ENCODE data around the gene ARHGEF3.
"Not testable (repeated sequence)": the region's sequence is repeated elsewhere in the genome, so short reads cannot be mapped to it uniquely, and the experiment has no call there.

ARHGEF3 gene

GRCh38 chr3:56761023-56761422 is 40.7 kb downstream of the ARHGEF3 start:
- Histone ChIP-seq H2AFZ (ENCODE audit: low read length) (no peak overlapping the region), H3K4me1 (ENCODE audit: insufficient read depth, low read length, poor library complexity, severe bottlenecking) (peaks cover 8% of the 10 kb centered on the region), H3K9me3 (ENCODE audit: insufficient read depth, low read depth, low read length) (no peaks in the 10 kb centered on the region), H3F3A (ENCODE audit: low read depth) (no peaks in the 10 kb centered on the region), H3K9me2 (replicated peaks; ENCODE audit: low read depth, low read length) (no peaks in the 10 kb centered on the region), H3K4me2 (ENCODE audit: low read depth, low read length, poor library complexity, severe bottlenecking) (no peak overlapping the region), H3K27me3 (ENCODE audit: insufficient read depth, low read length, poor library complexity, severe bottlenecking) (no peaks in the 10 kb centered on the region), H4K20me1 (ENCODE audit: insufficient read depth, low read length, poor library complexity, severe bottlenecking) (no peaks in the 10 kb centered on the region), H3K36me3 (ENCODE audit: insufficient read depth, low read length) (no peaks in the 10 kb centered on the region; the same call in 1 of the 2 replicates), H3K9ac (ENCODE audit: low read depth, low read length, poor library complexity, severe bottlenecking) (no peak overlapping the region), H3K79me2 (ENCODE audit: insufficient read depth, low read length) (peaks cover 5% of the 10 kb centered on the region; the same call in 1 of the 2 replicates), H3K4me3 (ENCODE audit: low read length, poor library complexity, severe bottlenecking) (no peak overlapping the region)
- no peak for TF ChIP-seq EZH2phosphoT487 (IDR thresholded peaks at IDR 0.05; ENCODE audit: borderline replicate concordance)
- TF ChIP-seq CTCF (conservative IDR thresholded peaks at IDR 0.05; ENCODE audit: low read length), result no peak

GRCh38 chr3:56759532-56759931 is 42.2 kb downstream of the ARHGEF3 start:
- H3K27me3 ChIP-seq (ENCODE audit: insufficient read depth, low read length, poor library complexity, severe bottlenecking), result no peaks in the 10 kb centered on the region
- H3K36me3 ChIP-seq (ENCODE audit: insufficient read depth, low read length), result peaks cover 8% of the 10 kb centered on the region; the same call in 1 of the 2 replicates
- TF ChIP-seq CTCF (conservative IDR thresholded peaks at IDR 0.05; ENCODE audit: low read length) (no peak), EZH2phosphoT487 (IDR thresholded peaks at IDR 0.05; ENCODE audit: borderline replicate concordance) (no peak)
- H3K4me1 ChIP-seq (ENCODE audit: insufficient read depth, low read length, poor library complexity, severe bottlenecking), result peaks cover 10% of the 10 kb centered on the region
- no peaks in the 10 kb centered on the region for H3F3A ChIP-seq (ENCODE audit: low read depth)
- no peaks in the 10 kb centered on the region for H3K9me2 ChIP-seq (replicated peaks; ENCODE audit: low read depth, low read length)
- H4K20me1 ChIP-seq (ENCODE audit: insufficient read depth, low read length, poor library complexity, severe bottlenecking), result no peaks in the 10 kb centered on the region
- H3K4me2 ChIP-seq (ENCODE audit: low read depth, low read length, poor library complexity, severe bottlenecking), result no peak overlapping the region
- H3K9me3 ChIP-seq (ENCODE audit: insufficient read depth, low read depth, low read length), result no peaks in the 10 kb centered on the region
- no peak overlapping the region for H3K4me3 ChIP-seq (ENCODE audit: low read length, poor library complexity, severe bottlenecking)
- no peak overlapping the region for H2AFZ ChIP-seq (ENCODE audit: low read length)
- H3K79me2 ChIP-seq (ENCODE audit: insufficient read depth, low read length), result peaks cover 5% of the 10 kb centered on the region; the same call in 1 of the 2 replicates
- no peak overlapping the region for H3K9ac ChIP-seq (ENCODE audit: low read depth, low read length, poor library complexity, severe bottlenecking)

- Histone ChIP-seq H3K9me3 (ENCODE audit: insufficient read depth, low read depth, low read length) (no peaks in the 10 kb centered on the region), H3F3A (ENCODE audit: low read depth) (no peaks in the 10 kb centered on the region), H3K27me3 (ENCODE audit: insufficient read depth, low read length, poor library complexity, severe bottlenecking) (no peaks in the 10 kb centered on the region), H3K36me3 (ENCODE audit: insufficient read depth, low read length) (peaks cover 14% of the 10 kb centered on the region; the same call in 1 of the 2 replicates), H3K9me2 (replicated peaks; ENCODE audit: low read depth, low read length) (no peaks in the 10 kb centered on the region), H3K4me3 (ENCODE audit: low read length, poor library complexity, severe bottlenecking) (no peak overlapping the region), H4K20me1 (ENCODE audit: insufficient read depth, low read length, poor library complexity, severe bottlenecking) (no peaks in the 10 kb centered on the region), H3K9ac (ENCODE audit: low read depth, low read length, poor library complexity, severe bottlenecking) (no peak overlapping the region), H3K4me2 (ENCODE audit: low read depth, low read length, poor library complexity, severe bottlenecking) (no peak overlapping the region), H2AFZ (ENCODE audit: low read length) (no peak overlapping the region), H3K4me1 (ENCODE audit: insufficient read depth, low read length, poor library complexity, severe bottlenecking) (peaks cover 10% of the 10 kb centered on the region), H3K79me2 (ENCODE audit: insufficient read depth, low read length) (peaks cover 5% of the 10 kb centered on the region; the same call in 1 of the 2 replicates)
- TF ChIP-seq EZH2phosphoT487 (IDR thresholded peaks at IDR 0.05; ENCODE audit: borderline replicate concordance), result no peak
- no peak for TF ChIP-seq CTCF (conservative IDR thresholded peaks at IDR 0.05; ENCODE audit: low read length)
Observed at GRCh38 chr3:56758539-56758981, 43.2 kb downstream of the ARHGEF3 start.

- H4K20me1 ChIP-seq (ENCODE audit: insufficient read depth, low read length, poor library complexity, severe bottlenecking); H3K4me3 ChIP-seq (ENCODE audit: low read length, poor library complexity, severe bottlenecking); H3K4me1 ChIP-seq (ENCODE audit: insufficient read depth, low read length, poor library complexity, severe bottlenecking); H3K9me2 ChIP-seq (replicated peaks; ENCODE audit: low read depth, low read length); H3K4me2 ChIP-seq (ENCODE audit: low read depth, low read length, poor library complexity, severe bottlenecking); H3K9me3 ChIP-seq (ENCODE audit: insufficient read depth, low read depth, low read length); H3K27me3 ChIP-seq (ENCODE audit: insufficient read depth, low read length, poor library complexity, severe bottlenecking); H3K9ac ChIP-seq (ENCODE audit: low read depth, low read length, poor library complexity, severe bottlenecking); H3K79me2 ChIP-seq (ENCODE audit: insufficient read depth, low read length); H3F3A ChIP-seq (ENCODE audit: low read depth); H2AFZ ChIP-seq (ENCODE audit: low read length): not testable (repeated sequence)
- H3K36me3 ChIP-seq (ENCODE audit: insufficient read depth, low read length), result peaks cover 17% of the 10 kb centered on the region; the same call in 1 of the 2 replicates
Observed at GRCh38 chr3:56758042-56758441, 43.7 kb downstream of the ARHGEF3 start.

All from Loucy (cell line).